HEK293T (cell line): Measurements from ENCODE around the gene ERC2.

Source experiments
- ARNT ChIP-seq: fragments of 450-650 bp; IDR thresholded peaks from 2 replicates; pipeline ENCODE4 v1.6.1; 2017; ENCODE audit warnings: mild to moderate bottlenecking
- BHLHE40 ChIP-seq: fragments of 450-650 bp; IDR thresholded peaks from 2 replicates; pipeline ENCODE4 v1.6.1; 2016; ENCODE audit warnings: mild to moderate bottlenecking, moderate library complexity, borderline replicate concordance
- ELF4 ChIP-seq: fragments of 450-650 bp; IDR thresholded peaks from 2 replicates; pipeline ENCODE4 v1.6.1; 2017; ENCODE audit warnings: antibody characterized with exemption
- FOXA1 ChIP-seq: fragments of 450-650 bp; IDR thresholded peaks from 2 replicates; pipeline ENCODE4 v1.6.1; 2016; ENCODE audit warnings: mild to moderate bottlenecking
- FOXK2 ChIP-seq: fragments of 450-650 bp; IDR thresholded peaks from 2 replicates; pipeline ENCODE4 v1.6.1; 2016; ENCODE audit warnings: mild to moderate bottlenecking
- HDGF ChIP-seq: fragments of 450-650 bp; IDR thresholded peaks from 2 replicates; pipeline ENCODE4 v1.6.1; 2017; ENCODE audit warnings: antibody characterized with exemption, borderline replicate concordance
- L3MBTL2 ChIP-seq: fragments of 450-650 bp; conservative IDR thresholded peaks from 2 replicates; pipeline ENCODE4 v1.6.1; 2016; ENCODE audit warnings: mild to moderate bottlenecking
- NFRKB ChIP-seq: fragments of 450-650 bp; IDR thresholded peaks from 2 replicates; pipeline ENCODE4 v1.6.1; 2016; ENCODE audit warnings: mild to moderate bottlenecking, moderate library complexity
- SP1 ChIP-seq: fragments of 450-650 bp; IDR thresholded peaks from 2 replicates; pipeline ENCODE4 v1.6.1; 2017
- TARDBP ChIP-seq: fragments of 450-650 bp; IDR thresholded peaks from 2 replicates; pipeline ENCODE4 v1.6.1; 2016
- TF ChIP-seq, protein P1 (sequence below): fragments of 450-650 bp; IDR thresholded peaks from 2 replicates; pipeline ENCODE4 v1.6.1; 2016

DNA sequence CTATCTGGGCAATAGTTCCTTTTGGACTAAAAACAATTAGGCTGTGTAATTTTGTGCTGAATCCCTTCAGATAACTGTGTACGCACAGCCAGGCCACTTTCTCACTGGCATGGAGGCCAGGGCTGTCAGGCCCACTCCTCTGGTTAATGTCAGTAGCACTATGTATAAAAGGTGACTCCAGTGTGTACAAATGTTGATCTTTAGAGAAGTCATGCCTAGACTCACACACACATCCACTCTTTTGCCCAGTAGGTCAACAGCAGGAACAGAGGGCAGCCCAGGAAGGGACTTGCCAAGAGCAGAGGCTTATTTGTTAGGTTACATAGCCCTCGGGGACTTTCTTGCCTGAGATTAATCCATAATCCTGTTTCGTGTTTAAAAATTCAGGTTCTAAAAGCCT, 564.6 kb downstream of the ERC2 start:
- TF ChIP-seq SP1 (no peak), TARDBP (no peak), BHLHE40 (no peak), ARNT (no peak), L3MBTL2 (no peak), HDGF (no peak), ELF4 (no peak), NFRKB (no peak), FOXA1 (no peak), FOXK2 (no peak)
- TF ChIP-seq, protein P1, sequence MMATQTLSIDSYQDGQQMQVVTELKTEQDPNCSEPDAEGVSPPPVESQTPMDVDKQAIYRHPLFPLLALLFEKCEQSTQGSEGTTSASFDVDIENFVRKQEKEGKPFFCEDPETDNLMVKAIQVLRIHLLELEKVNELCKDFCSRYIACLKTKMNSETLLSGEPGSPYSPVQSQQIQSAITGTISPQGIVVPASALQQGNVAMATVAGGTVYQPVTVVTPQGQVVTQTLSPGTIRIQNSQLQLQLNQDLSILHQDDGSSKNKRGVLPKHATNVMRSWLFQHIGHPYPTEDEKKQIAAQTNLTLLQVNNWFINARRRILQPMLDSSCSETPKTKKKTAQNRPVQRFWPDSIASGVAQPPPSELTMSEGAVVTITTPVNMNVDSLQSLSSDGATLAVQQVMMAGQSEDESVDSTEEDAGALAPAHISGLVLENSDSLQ: no peak
